Adrenal gland (tissue), 12 donors: ENCODE results near the gene ZNF335. TPM values are rescaled to one million over a fixed set of nuclear protein-coding genes. Genes with fewer than 3 reads are reported as not detected.
A peak's percentile ranks its signal among the peaks of the same experiment; 100 is the strongest.

Experiments
- DNase-seq, 7 donors: peaks; one replicate each; pipeline ENCODE4 v3.0.0-alpha.2; 2019 to 2020
- H3K27ac ChIP-seq, 5 donors: fragments of 200-600 bp; sonication (generic) in 4 of 5; 1 replicate in 3 of 5; 2 replicates in 2 of 5; pipeline versions ENCODE4 v1.5.1 to v1.8.0; 2016 to 2020; ENCODE audit warnings: mild to moderate bottlenecking in 1 of 5
- H3K27me3 ChIP-seq: fragments of 200-600 bp; 2 replicates; pipeline ENCODE4 v1.8.0; 2021
- H3K36me3 ChIP-seq, 2 donors: fragments of 200-600 bp; replicated peaks in 1 of 2; 1 replicate in 1 of 2; 2 replicates in 1 of 2; pipeline versions ENCODE4 v1.5.1 to v1.8.0; 2018 to 2022
- H3K4me1 ChIP-seq, 2 donors: fragments of 200-600 bp; replicated peaks in 1 of 2; 1 replicate in 1 of 2; 2 replicates in 1 of 2; pipeline versions ENCODE4 v1.5.1 to v1.8.0; 2018 to 2021
- H3K4me3 ChIP-seq, 4 donors: fragments of 200-600 bp; sonication (generic) in 3 of 4; one replicate each; pipeline ENCODE4 v1.5.1; 2016 to 2018
- H3K9me3 ChIP-seq, 3 donors: fragments of 200-600 bp; sonication (generic) in 1 of 3; replicated peaks in 1 of 3; 1 replicate in 2 of 3; 2 replicates in 1 of 3; pipeline versions ENCODE4 v1.5.1 to v1.8.0; 2016 to 2021
- POLR2A ChIP-seq, 2 donors: fragments of 450-650 bp; IDR thresholded peaks; one replicate each; pipeline ENCODE4 v1.6.1; 2017; ENCODE audit warnings: antibody characterized with exemption in 2 of 2, mild to moderate bottlenecking in 2 of 2, moderate library complexity in 1 of 2
- WGBS, 4 donors: extraction: QIAGEN DNeasy Blood & Tissue Kit in 2 of 4; methylation state at CpG; one replicate each; pipeline versions ENCODE4 v1.1.5 to v1.1.7; 2013 to 2017; 5-methylcytosine and 5-hydroxymethylcytosine counted together
- intact Hi-C, 2 donors: fragments of 100-400 bp; cut with DNase I; formaldehyde crosslinking; loops; one replicate each; pipeline versions ENCODE4 v1.14.1 to v1.15.0; 2022 to 2023
- polyA plus RNA-seq, 3 donors: library from polyadenylated mRNA; stranded (reverse); fragments of 200-250 nt in 2 of 3; fragments of 350-450 nt in 1 of 3; fragmentation: Illumina TruSeq in 1 of 3; extraction: RNeasy Lipid Tissue Mini Kit (QIAGEN cat#74804) in 1 of 3; gene quantifications; one replicate each; pipeline ENCODE4 v1.2.3, GENCODE V29; 2013 to 2014
- total RNA-seq, 9 donors: library from RNA; depleted of rRNA in 4 of 9; stranded (reverse); fragments of >200 nt in 4 of 9; fragments of 120-200 nt in 1 of 9; fragmentation: NEBNext Ultra II Directional in 1 of 9; extraction: Animal tissue kit (Norgen Biotek cat#: 25700) in 1 of 9; gene quantifications; one replicate each; pipeline versions ENCODE4 v1.1.0 to v1.2.4, GENCODE V29; 2013 to 2023
- TF ChIP-seq, protein P1 (sequence below), 6 experiments: fragments of 450-650 bp in 4 of 6; fragments of 200-600 bp in 2 of 6; sonication (generic) in 1 of 6; IDR thresholded peaks; 1 replicate in 5 of 6; 2 replicates in 1 of 6; pipeline versions ENCODE4 v1.5.1 to v1.8.0; 2016 to 2021; ENCODE audit warnings: antibody characterized with exemption in 6 of 6, mild to moderate bottlenecking in 2 of 6, moderate library complexity in 1 of 6
- donor health status: healthy with polysubstance abuse.
- donor health status: Bipolar disorder and iron deficiency.
- donor health status: DM: yes; HTN: yes; CAD: no.
- donor health status: DM: no; HTN: no; CAD: no.
- donor health status: DM: no; HTN: no; CAD: no.
- donor health status: DM: yes; HTN: yes; CAD: no.

The ZNF335 gene
- total and polyA plus RNA-seq, 12 donors = 5.4 to 45.1 (median 17.7) TPM

DNA sequence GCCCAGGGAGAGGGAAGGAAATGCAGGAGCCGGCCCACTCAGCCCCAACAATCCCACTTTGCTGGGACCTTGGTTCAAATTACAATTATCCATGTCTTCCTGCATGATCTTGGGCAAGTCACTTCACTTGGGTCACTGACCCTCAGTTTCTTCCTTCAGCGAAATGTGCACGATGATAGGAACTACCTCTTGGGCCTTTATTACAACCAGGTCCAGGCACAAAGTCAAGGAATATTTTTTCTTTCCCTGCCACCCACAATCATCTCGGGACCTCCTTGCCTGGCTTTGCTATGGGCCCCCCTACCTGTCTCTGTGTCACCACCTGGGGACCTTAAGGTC is 59.7 kb downstream of the ZNF335 start:
- no peak for TF ChIP-seq POLR2A (IDR thresholded peaks at IDR 0.05)
- TF ChIP-seq, protein P1, sequence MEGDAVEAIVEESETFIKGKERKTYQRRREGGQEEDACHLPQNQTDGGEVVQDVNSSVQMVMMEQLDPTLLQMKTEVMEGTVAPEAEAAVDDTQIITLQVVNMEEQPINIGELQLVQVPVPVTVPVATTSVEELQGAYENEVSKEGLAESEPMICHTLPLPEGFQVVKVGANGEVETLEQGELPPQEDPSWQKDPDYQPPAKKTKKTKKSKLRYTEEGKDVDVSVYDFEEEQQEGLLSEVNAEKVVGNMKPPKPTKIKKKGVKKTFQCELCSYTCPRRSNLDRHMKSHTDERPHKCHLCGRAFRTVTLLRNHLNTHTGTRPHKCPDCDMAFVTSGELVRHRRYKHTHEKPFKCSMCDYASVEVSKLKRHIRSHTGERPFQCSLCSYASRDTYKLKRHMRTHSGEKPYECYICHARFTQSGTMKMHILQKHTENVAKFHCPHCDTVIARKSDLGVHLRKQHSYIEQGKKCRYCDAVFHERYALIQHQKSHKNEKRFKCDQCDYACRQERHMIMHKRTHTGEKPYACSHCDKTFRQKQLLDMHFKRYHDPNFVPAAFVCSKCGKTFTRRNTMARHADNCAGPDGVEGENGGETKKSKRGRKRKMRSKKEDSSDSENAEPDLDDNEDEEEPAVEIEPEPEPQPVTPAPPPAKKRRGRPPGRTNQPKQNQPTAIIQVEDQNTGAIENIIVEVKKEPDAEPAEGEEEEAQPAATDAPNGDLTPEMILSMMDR (IDR thresholded peaks at IDR 0.05) = no peak
- Histone ChIP-seq H3K4me1 (peaks cover 15 to 38% of the 10 kb centered on the region in 2 donors), H3K27me3 (no peaks in the 10 kb centered on the region), H3K4me3 (peak overlapping the region in 2 of 4 donors; percentile 24 to 87), H3K36me3 (peaks cover 0 to 13% of the 10 kb centered on the region in 2 donors), H3K9me3 (no peaks in the 10 kb centered on the region), H3K27ac (peak overlapping the region in 4 of 5 donors; percentile 77 to 92 (median 90))
- WGBS, 4 donors = 20 to 30% (median 24%) methylated on average over 3 to 4 of the region's 4 CpGs
- DNase-seq = no peak
- intact Hi-C loops = no loop called here

DNA sequence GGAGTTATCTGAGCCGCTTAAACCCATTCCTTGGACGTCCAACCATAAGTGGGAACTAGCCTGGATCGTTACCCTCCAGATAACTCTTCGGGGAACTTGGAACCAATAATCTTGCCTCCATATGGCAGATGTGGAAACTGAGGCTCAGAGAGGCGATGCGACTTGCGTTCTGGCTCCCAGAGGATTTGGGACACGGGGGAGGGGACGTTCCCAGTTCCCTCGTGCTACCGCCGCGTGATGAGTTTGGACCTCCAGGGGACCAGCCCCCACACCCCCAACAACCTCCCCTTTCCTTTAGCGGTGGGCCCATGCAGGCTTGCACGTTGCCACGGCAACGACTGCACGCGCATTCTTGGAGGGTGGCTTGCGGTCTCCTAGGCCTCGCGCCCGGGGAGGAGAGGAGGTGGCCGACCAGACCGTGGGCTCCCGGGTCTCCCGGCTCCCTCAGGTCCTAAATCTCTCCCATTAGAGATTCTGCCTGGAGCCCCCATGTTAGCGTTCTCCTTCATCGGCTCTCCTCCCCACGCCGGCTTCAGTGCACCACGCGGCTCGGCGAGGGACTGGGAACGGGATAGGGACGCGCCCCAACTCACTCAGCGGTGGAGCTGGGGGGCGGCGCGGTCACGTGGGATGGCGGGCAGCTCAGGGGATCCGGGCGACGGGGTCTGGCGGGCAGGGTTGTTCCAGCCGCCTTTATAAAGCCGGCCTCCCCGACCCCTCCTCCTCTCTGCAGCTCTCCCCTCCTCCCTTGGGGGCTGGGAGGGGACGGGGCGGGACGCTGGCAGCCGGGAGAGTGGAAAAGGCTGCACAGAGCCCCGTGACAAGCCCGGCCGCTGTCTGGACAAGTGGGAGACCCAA is 60.3 kb downstream of the ZNF335 start, which contains the start of gene PLTP:
Gene PLTP, minus strand, starts transcription at position 670 of the 858 bp plus-strand sequence. CDS start 703 bp downstream, outside the sequence.
- H3K27me3 ChIP-seq = no peaks in the 10 kb centered on the region
- H3K36me3 ChIP-seq = peaks cover 0 to 18% of the 10 kb centered on the region in 2 donors
- H3K9me3 ChIP-seq = no peaks in the 10 kb centered on the region
- 0 to 5% (median 1%) methylated on average over 11 to 58 of the region's 58 CpGs for WGBS, 4 donors
- peaks cover 13 to 33% of the 10 kb centered on the region in 2 donors for H3K4me1 ChIP-seq
- peak; percentile 81 to 92 for TF ChIP-seq POLR2A (IDR thresholded peaks at IDR 0.05)
- TF ChIP-seq, protein P1 (IDR thresholded peaks at IDR 0.05) = peak in 1 of 6 experiments; percentile 12
- DNase-seq = peak; percentile 70 to 84 (median 77)
- H3K27ac ChIP-seq = peak within 1 kb of the TSS; percentile 77 to 92 (median 89)
- intact Hi-C loops = no loop called here
- H3K4me3 ChIP-seq = peak within 1 kb of the TSS; percentile 24 to 87 (median 49)

DNA sequence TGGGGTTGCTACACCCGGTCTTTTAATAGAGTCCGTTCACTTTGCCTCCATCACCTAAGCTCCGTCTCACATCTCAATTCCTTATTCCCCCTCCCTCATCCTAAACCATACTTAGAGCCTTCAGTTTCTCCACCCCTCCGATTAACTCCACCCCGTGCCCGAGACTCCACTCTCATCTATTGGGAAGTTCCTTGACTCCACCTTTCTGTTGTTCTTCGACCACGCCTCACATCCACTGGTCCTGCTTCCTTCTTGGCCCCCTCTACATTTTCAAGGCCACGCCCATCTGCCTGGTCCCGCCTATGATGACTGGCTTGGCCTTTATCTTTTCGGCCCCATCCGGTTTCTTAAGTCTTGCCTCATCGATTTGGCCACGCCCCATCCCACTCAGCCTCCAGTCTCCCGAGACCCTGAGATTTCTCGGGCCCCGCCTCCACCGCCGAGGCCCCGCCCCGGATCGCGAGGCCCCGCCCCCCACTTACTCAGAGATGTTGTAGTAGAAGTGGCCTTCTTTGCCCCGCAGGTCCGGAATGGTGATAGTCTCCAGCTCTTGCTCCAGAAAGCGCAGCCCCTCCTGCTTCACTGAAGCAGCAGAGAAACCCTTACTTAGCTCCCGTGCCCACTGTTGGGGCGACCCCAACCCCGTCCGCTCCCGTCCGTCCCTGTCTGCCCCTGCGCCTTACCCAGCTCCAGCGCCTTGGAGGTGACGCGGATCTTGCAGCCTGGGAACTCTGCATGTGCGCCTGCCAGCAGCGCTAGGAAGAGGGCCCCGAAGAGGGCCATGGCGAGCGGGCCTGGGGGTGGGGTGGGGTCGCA is 61.1 kb downstream of the ZNF335 start:
- DNase-seq = peak; percentile 98 to 100 (median 100)
- H3K4me3 ChIP-seq = peak overlapping the region in 3 of 4 donors; percentile 24 to 87 (median 30)
- H3K27ac ChIP-seq = peak overlapping the region; percentile 77 to 92 (median 89)
- 1 to 3% (median 2%) methylated on average over 28 to 43 of the region's 43 CpGs for WGBS, 4 donors
- peaks cover 0 to 24% of the 10 kb centered on the region in 2 donors for H3K36me3 ChIP-seq
- H3K27me3 ChIP-seq = no peaks in the 10 kb centered on the region
- intact Hi-C loops = no loop called here
- no peaks in the 10 kb centered on the region for H3K9me3 ChIP-seq
- peak; percentile 38 to 92 for TF ChIP-seq POLR2A (IDR thresholded peaks at IDR 0.05)
- TF ChIP-seq, protein P1 (IDR thresholded peaks at IDR 0.05) = no peak
- peaks cover 13 to 37% of the 10 kb centered on the region in 2 donors for H3K4me1 ChIP-seq
